HepG2 (cell line): ENCODE results near the gene ZNF189. TPM values are rescaled to one million over a fixed set of nuclear protein-coding genes. Genes with fewer than 3 reads are reported as not detected.
A peak's percentile ranks its signal among the peaks of the same experiment; 100 is the strongest.

ENCODE experiments used
- AKAP8 ChIP-seq: sonication (generic); formaldehyde crosslinking; IDR thresholded peaks from 2 replicates; pipeline ENCODE4 v1.5.1; 2020; ENCODE audit warnings: mild to moderate bottlenecking, missing genetic modification reagents
- BRCA1 ChIP-seq: sonication (generic); formaldehyde crosslinking; IDR thresholded peaks from 2 replicates; pipeline ENCODE4 v1.4.0; 2020; ENCODE audit warnings: missing genetic modification reagents
- CBX2 ChIP-seq, 2 experiments: fragments of 200-600 bp in 1 of 2; sonication (generic); formaldehyde crosslinking in 1 of 2; IDR thresholded peaks; 2 replicates each; pipeline versions ENCODE4 v1.7.0 to v1.8.1; 2018 to 2022; ENCODE audit warnings: low read depth in 2 of 2, low read length in 1 of 2, mild to moderate bottlenecking in 1 of 2, missing genetic modification reagents in 1 of 2
- ELK4 ChIP-seq: sonication (generic); formaldehyde crosslinking; IDR thresholded peaks from 2 replicates; pipeline ENCODE4 v1.9.0; 2021; ENCODE audit warnings: missing genetic modification reagents, borderline replicate concordance
- FOSL1 ChIP-seq: sonication (generic); formaldehyde crosslinking; IDR thresholded peaks from 2 replicates; pipeline ENCODE4 v1.9.0; 2021; ENCODE audit warnings: missing genetic modification reagents, borderline replicate concordance
- IRF1 ChIP-seq: sonication (generic); formaldehyde crosslinking; IDR thresholded peaks from 2 replicates; pipeline ENCODE4 v1.4.0; 2020; ENCODE audit warnings: low read depth, mild to moderate bottlenecking, missing genetic modification reagents
- MAFG ChIP-seq: sonication (generic); formaldehyde crosslinking; IDR thresholded peaks from 2 replicates; pipeline ENCODE4 v1.5.1; 2020; ENCODE audit warnings: mild to moderate bottlenecking, missing genetic modification reagents
- PAWR ChIP-seq: sonication (generic); formaldehyde crosslinking; IDR thresholded peaks from 2 replicates; pipeline ENCODE4 v1.4.0; 2020; ENCODE audit warnings: missing genetic modification reagents, mild to moderate bottlenecking, borderline replicate concordance
- PHF21A ChIP-seq: sonication (generic); formaldehyde crosslinking; IDR thresholded peaks from 2 replicates; pipeline ENCODE4 v1.5.0; 2020; ENCODE audit warnings: mild to moderate bottlenecking, missing genetic modification reagents
- RARG ChIP-seq: sonication (generic); formaldehyde crosslinking; IDR thresholded peaks from 2 replicates; pipeline ENCODE4 v1.4.0; 2020; ENCODE audit warnings: low read depth, mild to moderate bottlenecking, missing genetic modification reagents
- RNF219 ChIP-seq: sonication (generic); formaldehyde crosslinking; IDR thresholded peaks from 2 replicates; pipeline ENCODE4 v1.5.0; 2020; ENCODE audit warnings: mild to moderate bottlenecking, missing genetic modification reagents
- SATB2 ChIP-seq: sonication (generic); formaldehyde crosslinking; IDR thresholded peaks from 2 replicates; pipeline ENCODE4 v1.5.0; 2020; ENCODE audit warnings: missing genetic modification reagents
- STAT5B ChIP-seq: sonication (generic); formaldehyde crosslinking; IDR thresholded peaks from 2 replicates; pipeline ENCODE4 v1.4.0; 2020; ENCODE audit warnings: missing genetic modification reagents
- TBP ChIP-seq: sonication (generic); formaldehyde crosslinking; IDR thresholded peaks from 2 replicates; pipeline ENCODE4 v1.5.0; 2020; ENCODE audit warnings: missing genetic modification reagents
- TOPORS ChIP-seq: sonication (generic); formaldehyde crosslinking; IDR thresholded peaks from 2 replicates; pipeline ENCODE4 v1.8.0; 2023; ENCODE audit warnings: mild to moderate bottlenecking, missing genetic modification reagents
- ZFP90 ChIP-seq: sonication (generic); formaldehyde crosslinking; IDR thresholded peaks from 2 replicates; pipeline ENCODE4 v1.8.0; 2022; ENCODE audit warnings: missing genetic modification reagents, mild to moderate bottlenecking, inconsistent platforms, borderline replicate concordance
- ZNF597 ChIP-seq: sonication (generic); formaldehyde crosslinking; IDR thresholded peaks from 2 replicates; pipeline ENCODE4 v1.5.0; 2020; ENCODE audit warnings: missing genetic modification reagents
- ZNF891 ChIP-seq: sonication (generic); formaldehyde crosslinking; IDR thresholded peaks from 2 replicates; pipeline ENCODE4 v1.5.0; 2020; ENCODE audit warnings: mild to moderate bottlenecking, missing genetic modification reagents
- ZXDC ChIP-seq: sonication (generic); formaldehyde crosslinking; IDR thresholded peaks from 2 replicates; pipeline ENCODE4 v1.5.0; 2020; ENCODE audit warnings: mild to moderate bottlenecking, missing genetic modification reagents
- ZZZ3 ChIP-seq: sonication (generic); formaldehyde crosslinking; IDR thresholded peaks from 2 replicates; pipeline ENCODE4 v1.4.0; 2020; ENCODE audit warnings: missing genetic modification reagents, mild to moderate bottlenecking, borderline replicate concordance
- polyA plus RNA-seq, 8 experiments: library from polyadenylated mRNA; depleted of rRNA in 3 of 8; stranded (reverse) in 7 of 8; unstranded in 1 of 8; fragments of >200 nt; fragmentation: Illumina TruSeq in 4 of 8; extraction: Trizol in 4 of 8; gene quantifications; 2 replicates each; pipeline versions ENCODE4 v1.2.1 to v1.2.3, GENCODE V29; 2011 to 2016; ENCODE audit warnings: low read depth in 4 of 8, missing spikeins in 1 of 8, mixed read lengths in 1 of 8; ENCODE audit not compliant: insufficient read depth in 1 of 8
- total RNA-seq, 5 experiments: library from RNA; depleted of rRNA; stranded (reverse); fragments of >200 nt; fragmentation: Illumina TruSeq; extraction: Trizol; gene quantifications; 2 replicates each; pipeline ENCODE4 v1.2.3, GENCODE V29; 2016; ENCODE audit warnings: low read depth in 1 of 5

ZNF189 gene
- total and polyA plus RNA-seq, 2 of the 13 experiments (the other 11 are each of a cell fraction or from before 2014, with no cell fraction given): 8.4 to 50.0 TPM

- no peak; the same call in 1 of the 2 replicates for TF ChIP-seq BRCA1
- TF ChIP-seq FOSL1 (CRISPR knock-in tag): no peak
- no peak for TF ChIP-seq ZXDC
- no peak for TF ChIP-seq PAWR (CRISPR knock-in tag)
- no peak for TF ChIP-seq RARG (CRISPR knock-in tag)
- TF ChIP-seq ZZZ3 (CRISPR knock-in tag): no peak; the same call in 1 of the 2 replicates
- peak; percentile 66; the same call in 1 of the 2 replicates for TF ChIP-seq PHF21A (CRISPR knock-in tag)
- TF ChIP-seq CBX2 (IDR thresholded peaks at IDR 0.05; ENCODE audit: low read depth, low read length): no peak
- no peak for TF ChIP-seq CBX2 (CRISPR knock-in tag; IDR thresholded peaks at IDR 0.05; ENCODE audit: low read depth)
- TF ChIP-seq ZNF597 (CRISPR knock-in tag): no peak
- no peak for TF ChIP-seq ZNF891 (CRISPR knock-in tag)
- TF ChIP-seq ZFP90: peak; percentile 58; the same call in 1 of the 2 replicates
- no peak; the same call in 1 of the 2 replicates for TF ChIP-seq RNF219
- no peak for TF ChIP-seq SATB2 (CRISPR knock-in tag)
- no peak for TF ChIP-seq STAT5B (CRISPR knock-in tag)
- TF ChIP-seq IRF1 (CRISPR knock-in tag): no peak; the same call in 1 of the 2 replicates
- TF ChIP-seq TBP (CRISPR knock-in tag): no peak
- no peak for TF ChIP-seq MAFG (CRISPR knock-in tag)
- TF ChIP-seq TOPORS (CRISPR knock-in tag): peak; percentile 22
- no peak for TF ChIP-seq AKAP8 (CRISPR knock-in tag)
- no peak for TF ChIP-seq ELK4
These were observed at the start of gene ZNF189, which contains the start of gene MRPL50 (continued) for GRCh38 chr9:101398068-101398929.
